ENCODE measurements around the gene CD101.

- TF ChIP-seq CTCF (IDR thresholded peaks at IDR 0.05) = no peak
- no peak for TF ChIP-seq POLR2AphosphoS5 (IDR thresholded peaks at IDR 0.05)
These were observed 45.2 kb upstream of the CD101 start for GRCh38 chr1:116956378-116956777.
